ENCODE measurements around the gene RBM4B. TPM values are rescaled to one million over a fixed set of nuclear protein-coding genes. Genes with fewer than 3 reads are reported as not detected.

The RBM4B gene
- total RNA-seq, 1 experiment from 2014 or later = 14.1 TPM

DNA sequence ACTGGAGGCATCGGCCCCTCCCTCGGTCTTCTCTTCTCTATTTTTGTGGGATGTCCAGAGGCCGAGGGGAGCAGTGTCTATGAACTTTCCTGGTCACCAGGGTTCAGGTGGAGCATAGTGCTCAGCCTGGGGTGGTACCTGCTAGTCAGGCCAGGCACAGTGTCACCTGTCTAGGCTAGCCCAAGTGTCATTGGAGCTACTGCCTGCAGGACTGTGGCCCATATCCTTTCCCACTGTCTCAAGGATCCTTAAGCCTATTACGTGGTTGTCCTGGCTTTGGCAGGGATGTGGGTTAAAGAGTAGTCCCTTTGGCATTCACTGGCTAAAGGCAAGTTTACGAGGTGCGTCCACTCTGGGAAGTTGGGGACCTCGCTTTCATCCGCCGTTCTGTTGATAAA is 51.9 kb downstream of the RBM4B start (continued):
- TF ChIP-seq, protein P1, sequence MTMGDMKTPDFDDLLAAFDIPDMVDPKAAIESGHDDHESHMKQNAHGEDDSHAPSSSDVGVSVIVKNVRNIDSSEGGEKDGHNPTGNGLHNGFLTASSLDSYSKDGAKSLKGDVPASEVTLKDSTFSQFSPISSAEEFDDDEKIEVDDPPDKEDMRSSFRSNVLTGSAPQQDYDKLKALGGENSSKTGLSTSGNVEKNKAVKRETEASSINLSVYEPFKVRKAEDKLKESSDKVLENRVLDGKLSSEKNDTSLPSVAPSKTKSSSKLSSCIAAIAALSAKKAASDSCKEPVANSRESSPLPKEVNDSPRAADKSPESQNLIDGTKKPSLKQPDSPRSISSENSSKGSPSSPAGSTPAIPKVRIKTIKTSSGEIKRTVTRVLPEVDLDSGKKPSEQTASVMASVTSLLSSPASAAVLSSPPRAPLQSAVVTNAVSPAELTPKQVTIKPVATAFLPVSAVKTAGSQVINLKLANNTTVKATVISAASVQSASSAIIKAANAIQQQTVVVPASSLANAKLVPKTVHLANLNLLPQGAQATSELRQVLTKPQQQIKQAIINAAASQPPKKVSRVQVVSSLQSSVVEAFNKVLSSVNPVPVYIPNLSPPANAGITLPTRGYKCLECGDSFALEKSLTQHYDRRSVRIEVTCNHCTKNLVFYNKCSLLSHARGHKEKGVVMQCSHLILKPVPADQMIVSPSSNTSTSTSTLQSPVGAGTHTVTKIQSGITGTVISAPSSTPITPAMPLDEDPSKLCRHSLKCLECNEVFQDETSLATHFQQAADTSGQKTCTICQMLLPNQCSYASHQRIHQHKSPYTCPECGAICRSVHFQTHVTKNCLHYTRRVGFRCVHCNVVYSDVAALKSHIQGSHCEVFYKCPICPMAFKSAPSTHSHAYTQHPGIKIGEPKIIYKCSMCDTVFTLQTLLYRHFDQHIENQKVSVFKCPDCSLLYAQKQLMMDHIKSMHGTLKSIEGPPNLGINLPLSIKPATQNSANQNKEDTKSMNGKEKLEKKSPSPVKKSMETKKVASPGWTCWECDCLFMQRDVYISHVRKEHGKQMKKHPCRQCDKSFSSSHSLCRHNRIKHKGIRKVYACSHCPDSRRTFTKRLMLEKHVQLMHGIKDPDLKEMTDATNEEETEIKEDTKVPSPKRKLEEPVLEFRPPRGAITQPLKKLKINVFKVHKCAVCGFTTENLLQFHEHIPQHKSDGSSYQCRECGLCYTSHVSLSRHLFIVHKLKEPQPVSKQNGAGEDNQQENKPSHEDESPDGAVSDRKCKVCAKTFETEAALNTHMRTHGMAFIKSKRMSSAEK (CRISPR knock-in tag; IDR thresholded peaks at IDR 0.05; ENCODE audit: borderline replicate concordance) = no peak
- TF ChIP-seq CTCF (IDR thresholded peaks at IDR 0.05) = no peak
- TF ChIP-seq OVOL2 (CRISPR knock-in tag; IDR thresholded peaks at IDR 0.05; ENCODE audit: borderline replicate concordance) = no peak
- no peak for TF ChIP-seq KAT7 (CRISPR knock-in tag; IDR thresholded peaks at IDR 0.05; ENCODE audit: borderline replicate concordance)
- TF ChIP-seq MXD4 (CRISPR knock-in tag; IDR thresholded peaks at IDR 0.05; ENCODE audit: borderline replicate concordance) = no peak

DNA sequence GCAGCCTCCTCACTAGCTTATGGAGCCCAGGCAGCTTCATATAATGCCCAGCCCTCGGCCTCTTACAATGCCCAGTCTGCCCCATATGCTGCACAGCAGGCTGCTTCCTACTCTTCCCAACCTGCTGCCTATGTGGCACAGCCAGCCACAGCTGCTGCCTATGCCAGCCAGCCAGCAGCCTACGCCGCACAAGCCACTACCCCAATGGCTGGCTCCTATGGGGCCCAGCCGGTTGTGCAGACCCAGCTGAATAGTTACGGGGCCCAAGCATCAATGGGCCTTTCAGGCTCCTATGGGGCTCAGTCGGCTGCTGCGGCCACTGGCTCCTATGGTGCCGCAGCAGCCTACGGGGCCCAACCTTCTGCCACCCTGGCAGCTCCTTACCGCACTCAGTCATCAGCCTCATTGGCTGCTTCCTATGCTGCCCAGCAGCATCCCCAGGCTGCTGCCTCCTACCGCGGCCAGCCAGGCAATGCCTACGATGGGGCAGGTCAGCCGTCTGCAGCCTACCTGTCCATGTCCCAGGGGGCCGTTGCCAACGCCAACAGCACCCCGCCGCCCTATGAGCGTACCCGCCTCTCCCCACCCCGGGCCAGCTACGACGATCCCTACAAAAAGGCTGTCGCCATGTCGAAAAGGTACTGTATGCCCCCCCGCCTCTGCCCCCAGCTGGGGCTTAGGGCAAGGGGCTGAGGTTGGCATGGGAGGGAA is 52.5 kb downstream of the RBM4B start:
- no peak overlapping the region for H3K4me3 Mint-ChIP-seq
- DNase-seq (ENCODE audit: low spot score) = no peak
- no peaks in the 10 kb centered on the region for H3K9me3 Mint-ChIP-seq
- H3K27ac Mint-ChIP-seq = no peak overlapping the region
- CTCF ChIA-PET = interaction anchor here (0.9 to 1.2 kb wide), 2 partner anchors 12 to 53 kb away, joined by 3 read pairs; partner anchors contain the start of gene RBM4B
- H3K4me1 Mint-ChIP-seq = peaks cover 12% of the 10 kb centered on the region
- peaks cover 74% of the 10 kb centered on the region for H3K36me3 Mint-ChIP-seq
- ATAC-seq = no peak
- no peaks in the 10 kb centered on the region for H3K27me3 Mint-ChIP-seq (ENCODE audit: low read depth)
- POLR2A ChIA-PET = interaction anchor here (0.5 to 2.0 kb wide), 3 partner anchors 13 to 79 kb away, joined by 3 to 14 read pairs (median 3); partner anchors contain the start of genes ACTN3, RBM4, RBM4B and ZDHHC24
- TF ChIP-seq SMAD3 (CRISPR knock-in tag; IDR thresholded peaks at IDR 0.05; ENCODE audit: borderline replicate concordance) (no peak), ZBTB21 (CRISPR knock-in tag; IDR thresholded peaks at IDR 0.05; ENCODE audit: borderline replicate concordance) (no peak), MXD4 (CRISPR knock-in tag; IDR thresholded peaks at IDR 0.05; ENCODE audit: borderline replicate concordance) (no peak), PRDM15 (CRISPR knock-in tag; IDR thresholded peaks at IDR 0.05) (no peak), JUN (CRISPR knock-in tag; IDR thresholded peaks at IDR 0.05) (no peak), PREB (CRISPR knock-in tag; IDR thresholded peaks at IDR 0.05; ENCODE audit: borderline replicate concordance) (no peak), ZNF396 (CRISPR knock-in tag; IDR thresholded peaks at IDR 0.05; ENCODE audit: borderline replicate concordance) (no peak), OVOL2 (CRISPR knock-in tag; IDR thresholded peaks at IDR 0.05; ENCODE audit: borderline replicate concordance) (no peak), NR2C2 (CRISPR knock-in tag; IDR thresholded peaks at IDR 0.05) (no peak), ZNF512 (CRISPR knock-in tag; IDR thresholded peaks at IDR 0.05; ENCODE audit: borderline replicate concordance) (no peak)
- TF ChIP-seq, protein P2, sequence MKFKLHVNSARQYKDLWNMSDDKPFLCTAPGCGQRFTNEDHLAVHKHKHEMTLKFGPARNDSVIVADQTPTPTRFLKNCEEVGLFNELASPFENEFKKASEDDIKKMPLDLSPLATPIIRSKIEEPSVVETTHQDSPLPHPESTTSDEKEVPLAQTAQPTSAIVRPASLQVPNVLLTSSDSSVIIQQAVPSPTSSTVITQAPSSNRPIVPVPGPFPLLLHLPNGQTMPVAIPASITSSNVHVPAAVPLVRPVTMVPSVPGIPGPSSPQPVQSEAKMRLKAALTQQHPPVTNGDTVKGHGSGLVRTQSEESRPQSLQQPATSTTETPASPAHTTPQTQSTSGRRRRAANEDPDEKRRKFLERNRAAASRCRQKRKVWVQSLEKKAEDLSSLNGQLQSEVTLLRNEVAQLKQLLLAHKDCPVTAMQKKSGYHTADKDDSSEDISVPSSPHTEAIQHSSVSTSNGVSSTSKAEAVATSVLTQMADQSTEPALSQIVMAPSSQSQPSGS (CRISPR knock-in tag; IDR thresholded peaks at IDR 0.05; ENCODE audit: borderline replicate concordance, low read depth) = no peak
- TF ChIP-seq, protein P3, sequence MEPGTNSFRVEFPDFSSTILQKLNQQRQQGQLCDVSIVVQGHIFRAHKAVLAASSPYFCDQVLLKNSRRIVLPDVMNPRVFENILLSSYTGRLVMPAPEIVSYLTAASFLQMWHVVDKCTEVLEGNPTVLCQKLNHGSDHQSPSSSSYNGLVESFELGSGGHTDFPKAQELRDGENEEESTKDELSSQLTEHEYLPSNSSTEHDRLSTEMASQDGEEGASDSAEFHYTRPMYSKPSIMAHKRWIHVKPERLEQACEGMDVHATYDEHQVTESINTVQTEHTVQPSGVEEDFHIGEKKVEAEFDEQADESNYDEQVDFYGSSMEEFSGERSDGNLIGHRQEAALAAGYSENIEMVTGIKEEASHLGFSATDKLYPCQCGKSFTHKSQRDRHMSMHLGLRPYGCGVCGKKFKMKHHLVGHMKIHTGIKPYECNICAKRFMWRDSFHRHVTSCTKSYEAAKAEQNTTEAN (CRISPR knock-in tag; IDR thresholded peaks at IDR 0.05) = no peak
- TF ChIP-seq, protein P4, sequence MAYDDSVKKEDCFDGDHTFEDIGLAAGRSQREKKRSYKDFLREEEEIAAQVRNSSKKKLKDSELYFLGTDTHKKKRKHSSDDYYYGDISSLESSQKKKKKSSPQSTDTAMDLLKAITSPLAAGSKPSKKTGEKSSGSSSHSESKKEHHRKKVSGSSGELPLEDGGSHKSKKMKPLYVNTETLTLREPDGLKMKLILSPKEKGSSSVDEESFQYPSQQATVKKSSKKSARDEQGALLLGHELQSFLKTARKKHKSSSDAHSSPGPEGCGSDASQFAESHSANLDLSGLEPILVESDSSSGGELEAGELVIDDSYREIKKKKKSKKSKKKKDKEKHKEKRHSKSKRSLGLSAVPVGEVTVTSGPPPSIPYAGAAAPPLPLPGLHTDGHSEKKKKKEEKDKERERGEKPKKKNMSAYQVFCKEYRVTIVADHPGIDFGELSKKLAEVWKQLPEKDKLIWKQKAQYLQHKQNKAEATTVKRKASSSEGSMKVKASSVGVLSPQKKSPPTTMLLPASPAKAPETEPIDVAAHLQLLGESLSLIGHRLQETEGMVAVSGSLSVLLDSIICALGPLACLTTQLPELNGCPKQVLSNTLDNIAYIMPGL (CRISPR knock-in tag; IDR thresholded peaks at IDR 0.05) = no peak

Measured in WTC11 (cell line).